Islet of Langerhans (tissue), 1 donor: ENCODE data around the gene TMEM203.
A peak's percentile ranks its signal among the peaks of the same experiment; 100 is the strongest.
"Not testable (repeated sequence)": the region's sequence is repeated elsewhere in the genome, so short reads cannot be mapped to it uniquely, and the experiment has no call there.

Experiments used
- FAIRE-seq: peaks from one replicate; lab custom pipeline; 2011; peaks lifted over from hg19 to GRCh38; lab: Jason Lieb, UNC

TMEM203 gene

DNA sequence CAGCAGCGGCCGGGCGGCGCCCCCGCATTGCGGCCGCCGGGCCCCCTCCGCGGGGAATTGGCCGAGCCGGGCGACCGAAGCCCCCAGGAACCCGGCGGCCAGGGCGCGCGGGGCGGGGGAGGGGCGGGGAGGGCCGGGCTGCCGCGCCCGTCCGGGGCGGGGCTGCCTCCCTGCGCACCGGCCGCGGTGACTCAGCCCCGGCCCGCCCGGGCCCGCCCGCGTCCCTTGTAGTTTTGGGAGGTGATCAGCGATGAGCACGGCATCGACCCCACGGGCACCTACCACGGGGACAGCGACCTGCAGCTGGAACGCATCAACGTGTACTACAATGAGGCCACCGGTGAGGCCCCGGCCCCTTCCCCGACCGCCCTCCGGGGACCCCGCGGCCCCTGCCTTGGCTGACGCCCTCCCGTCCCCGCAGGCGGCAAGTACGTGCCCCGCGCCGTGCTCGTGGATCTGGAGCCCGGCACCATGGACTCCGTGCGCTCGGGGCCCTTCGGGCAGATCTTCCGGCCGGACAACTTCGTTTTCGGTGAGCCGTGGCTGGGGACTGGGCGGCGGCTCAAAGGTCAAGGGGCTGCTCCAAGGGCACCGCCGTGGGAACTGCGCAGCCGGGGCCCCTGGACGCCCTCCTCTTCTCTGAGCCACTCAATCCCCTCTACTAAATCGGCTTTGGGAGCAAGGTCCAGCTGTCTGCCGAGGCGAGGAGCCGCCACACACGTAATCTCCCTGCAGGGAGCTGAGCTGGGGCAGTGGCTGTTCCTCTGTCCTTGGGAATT is 36.2 kb upstream of the TMEM203 start:
- no peak for FAIRE-seq

DNA sequence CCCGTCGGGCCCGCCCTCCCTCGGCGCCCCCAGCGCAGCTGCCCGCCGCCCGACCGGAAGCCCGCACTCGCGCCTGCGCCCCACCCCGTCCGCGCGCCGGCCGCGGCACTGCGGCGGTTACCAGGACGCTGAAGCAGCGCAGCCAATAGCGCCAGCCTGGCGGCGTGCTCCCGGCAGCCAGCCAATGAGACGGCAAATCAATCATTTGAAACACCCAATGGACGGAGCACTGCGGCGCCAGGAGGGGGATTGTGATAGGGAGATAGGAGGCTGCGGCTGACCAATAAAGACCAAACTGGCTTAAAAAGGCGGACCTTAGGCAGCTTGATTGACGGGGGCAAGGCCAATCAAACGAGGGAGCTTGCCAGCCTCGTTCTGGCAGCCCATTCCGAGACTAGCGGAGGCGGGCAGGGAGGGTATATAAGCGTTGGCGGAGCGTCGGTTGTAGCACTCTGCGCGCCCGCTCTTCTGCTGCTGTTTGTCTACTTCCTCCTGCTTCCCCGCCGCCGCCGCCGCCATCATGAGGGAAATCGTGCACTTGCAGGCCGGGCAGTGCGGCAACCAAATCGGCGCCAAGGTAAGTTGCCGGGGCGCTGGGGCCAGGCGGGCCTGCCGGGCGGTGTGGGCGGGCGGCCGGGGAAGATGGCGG is 35.5 kb upstream of the TMEM203 start, which contains the start of gene TUBB4B:
TUBB4B (plus strand) TSS at position 447 of the 649 bp plus-strand sequence; CDS start at position 521, 74 bp downstream.
- peak; percentile 98 for FAIRE-seq

DNA sequence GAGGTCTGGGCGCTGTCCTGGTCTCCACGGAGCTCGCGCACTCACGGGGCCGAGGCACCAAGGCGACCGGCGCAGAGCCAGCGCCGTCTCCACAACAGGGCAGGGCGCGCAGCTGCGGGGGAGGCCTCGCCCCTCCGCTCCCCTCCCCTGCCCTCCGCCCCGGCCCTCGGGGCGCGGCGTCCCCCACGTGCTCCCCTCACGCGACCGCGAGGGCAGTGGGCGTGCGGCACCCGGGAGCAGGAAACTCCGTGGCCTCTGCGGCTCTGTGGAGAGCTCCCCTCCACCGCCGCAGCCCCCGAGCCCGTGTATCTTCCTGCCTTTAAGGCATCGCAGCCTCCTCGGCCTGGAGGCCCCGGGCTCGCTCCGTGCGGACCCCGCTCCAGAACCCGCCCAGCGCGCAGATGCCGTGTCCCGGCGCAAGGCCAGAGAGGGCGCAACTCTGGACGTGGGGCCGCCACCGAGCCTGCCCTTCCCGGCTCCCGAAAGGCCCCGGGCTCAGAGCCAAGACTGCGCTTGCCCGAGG is 34.9 kb upstream of the TMEM203 start:
- FAIRE-seq = no peak

DNA sequence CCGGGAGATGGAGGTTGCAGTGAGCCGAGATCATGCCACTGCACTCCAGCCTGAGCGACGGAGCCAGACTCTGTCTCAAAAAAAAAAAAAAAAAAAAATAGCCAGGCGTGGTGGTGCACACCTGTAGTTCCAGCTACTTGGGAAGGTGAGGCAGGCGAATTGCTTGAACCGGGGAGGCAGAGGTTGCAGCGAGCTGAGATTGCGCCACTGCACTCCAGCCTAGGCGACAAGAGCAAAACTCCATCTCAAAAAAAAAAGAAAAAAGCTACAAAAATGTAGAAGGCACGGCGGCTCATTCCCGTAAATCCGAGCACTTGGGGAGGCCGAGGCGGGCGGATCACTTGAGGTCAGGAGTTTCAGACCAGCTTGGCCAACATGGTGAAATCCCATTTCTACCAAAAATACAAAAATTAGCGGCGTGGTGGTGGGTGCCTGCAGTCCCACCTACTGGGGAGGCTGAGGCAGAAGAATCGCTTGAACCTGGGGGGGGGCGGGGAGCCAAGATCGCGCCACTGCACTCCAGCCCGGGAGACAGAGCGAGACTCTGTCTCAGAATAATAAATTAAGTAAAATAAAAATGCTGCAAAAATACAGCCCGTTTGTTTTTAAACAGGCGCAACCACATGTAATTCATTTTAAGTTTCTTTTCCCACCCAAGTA is 34.2 kb upstream of the TMEM203 start:
- FAIRE-seq = not testable (repeated sequence)

DNA sequence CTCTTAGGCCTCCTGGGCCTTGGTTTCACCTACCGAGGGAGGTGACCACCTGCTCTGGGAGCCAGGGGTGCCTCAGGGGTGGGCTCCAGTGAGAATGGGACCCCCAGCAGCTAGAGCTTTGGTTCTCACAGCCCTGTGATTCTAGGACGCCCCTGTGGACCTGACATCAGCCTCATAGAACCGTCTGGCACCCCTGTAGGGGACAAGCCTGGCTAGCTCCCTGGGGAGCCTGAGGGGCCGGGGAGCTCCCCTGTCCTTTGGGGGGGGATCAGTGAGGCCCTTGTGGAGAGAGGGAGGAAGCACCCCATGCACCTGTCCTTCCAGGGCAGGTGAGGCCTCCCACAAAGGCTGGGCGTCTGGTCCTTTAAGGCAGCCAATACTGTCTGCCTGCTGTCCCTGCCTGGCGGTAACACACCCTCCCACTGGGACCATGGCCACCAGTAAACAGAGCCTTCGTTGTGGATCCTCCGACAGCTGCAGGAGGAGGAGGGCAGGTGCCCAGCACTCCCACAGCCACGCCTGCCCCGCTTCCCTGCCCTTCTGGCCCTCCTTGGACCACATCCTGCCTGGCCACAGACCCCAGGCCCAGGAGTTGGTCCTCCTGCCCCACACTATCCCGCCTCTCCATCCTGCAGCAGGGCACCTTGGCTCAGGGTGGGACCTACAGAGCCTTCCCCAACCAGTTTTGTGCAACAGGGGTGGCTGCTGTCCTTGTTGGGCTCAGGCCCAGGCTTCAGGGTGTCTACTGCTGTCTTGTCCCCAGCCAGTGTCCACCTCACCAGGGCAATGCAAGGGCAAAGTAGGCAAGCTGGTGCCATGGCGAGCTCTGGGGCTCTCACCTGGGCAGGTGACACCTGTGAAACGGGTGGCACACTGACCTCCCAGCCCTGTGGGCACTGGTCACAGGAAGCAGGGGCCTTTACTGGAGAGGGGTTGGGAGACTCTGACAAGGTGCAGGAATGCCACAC is 32.6 kb upstream of the TMEM203 start:
- FAIRE-seq = no peak

DNA sequence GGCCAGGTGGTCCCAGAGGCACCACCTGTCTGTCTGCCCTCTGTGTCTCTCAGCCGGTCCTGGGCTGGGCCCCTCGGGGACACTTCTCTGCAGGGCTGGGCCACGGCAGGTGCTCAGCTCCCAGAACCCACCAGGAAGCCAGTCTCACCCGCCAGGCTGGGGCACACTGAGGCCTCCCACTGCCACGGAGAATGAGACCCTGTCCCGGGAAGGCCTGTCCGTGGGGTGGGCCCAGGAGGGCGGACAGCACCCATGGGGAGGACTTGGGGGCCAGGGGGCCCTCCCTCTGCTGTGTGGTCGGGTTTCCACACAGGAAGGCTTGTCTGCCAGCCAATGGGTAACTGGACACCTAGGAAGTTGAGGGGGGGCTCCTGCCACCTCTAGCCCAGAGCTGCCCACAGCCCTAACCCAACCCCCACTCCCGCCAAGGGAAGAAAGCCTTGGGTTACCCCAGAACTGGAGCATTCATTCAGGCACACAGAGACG is 31.5 kb upstream of the TMEM203 start:
- FAIRE-seq = no peak

DNA sequence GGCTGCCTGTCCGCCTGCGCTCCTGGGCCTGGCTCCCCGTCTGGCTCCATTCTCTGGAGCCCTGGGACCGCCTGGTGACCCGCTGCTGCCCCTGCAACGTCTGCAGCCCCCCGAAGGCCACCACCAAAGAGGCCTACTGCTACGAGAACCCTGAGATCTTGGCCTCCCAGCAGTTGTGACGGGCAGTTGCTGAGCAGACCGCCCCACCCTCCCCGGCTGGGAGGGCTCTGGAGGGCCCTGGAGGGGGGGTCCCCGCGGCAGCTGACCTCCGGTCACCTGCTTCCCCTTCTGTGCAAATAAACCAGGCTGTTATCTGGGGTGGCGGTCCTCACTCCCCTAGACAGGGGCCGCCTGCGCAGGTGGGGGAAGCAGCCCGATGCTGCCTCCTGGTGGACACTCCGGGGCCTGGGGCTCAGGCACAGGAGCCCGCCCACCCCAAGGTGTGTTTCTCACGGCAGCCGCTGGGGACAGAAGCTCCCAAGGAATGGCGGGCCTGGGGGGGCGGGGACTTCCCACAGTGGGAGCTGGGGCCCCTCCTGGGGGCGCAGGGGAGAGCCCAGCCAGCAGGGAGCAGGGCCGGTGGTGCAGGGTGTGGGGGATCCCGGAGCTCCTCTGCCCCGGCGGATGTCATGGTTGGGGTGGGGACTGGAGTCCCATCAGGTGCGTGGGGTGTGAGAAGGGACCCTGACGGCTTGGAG is 30.9 kb upstream of the TMEM203 start:
- no peak for FAIRE-seq

DNA sequence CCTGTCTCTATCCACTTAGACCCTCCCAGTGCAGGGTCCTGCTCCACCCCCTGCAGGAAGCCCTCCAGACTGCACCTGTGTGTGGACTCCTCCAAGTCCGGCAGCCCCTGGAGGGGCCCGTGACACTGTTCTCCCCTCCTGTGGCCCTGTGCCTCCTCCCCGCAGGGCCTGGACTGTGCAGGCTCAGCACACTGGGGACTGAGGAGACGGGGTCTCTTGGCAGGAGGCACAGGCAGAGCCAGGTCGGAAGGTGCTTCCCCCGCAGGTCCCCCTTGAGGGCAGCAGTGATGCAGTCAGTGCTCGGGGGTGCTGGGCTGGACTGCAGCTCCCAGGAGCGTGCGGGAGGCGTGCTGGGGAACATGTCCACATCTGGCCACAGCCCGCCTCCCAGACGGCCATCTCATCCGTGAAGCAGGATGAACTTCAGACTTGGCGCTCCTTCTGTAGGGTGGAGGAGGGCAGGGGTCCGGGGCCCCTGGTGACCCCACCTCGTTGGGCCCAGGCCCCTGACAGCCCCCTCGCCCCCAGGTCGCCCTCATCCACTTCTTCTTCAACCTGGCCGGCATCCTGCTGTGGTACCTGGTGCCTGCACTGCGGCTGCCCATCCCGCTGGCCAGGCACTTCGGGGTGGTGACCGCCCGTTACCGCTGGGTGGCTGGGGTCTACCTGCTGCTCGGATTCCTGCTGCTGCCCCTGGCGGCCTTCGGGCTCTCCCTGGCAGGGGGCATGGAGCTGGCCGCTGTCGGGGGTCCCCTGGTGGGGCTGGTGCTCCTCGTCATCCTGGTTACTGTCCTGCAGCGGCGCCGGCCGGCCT is 30.2 kb upstream of the TMEM203 start:
- no peak for FAIRE-seq

DNA sequence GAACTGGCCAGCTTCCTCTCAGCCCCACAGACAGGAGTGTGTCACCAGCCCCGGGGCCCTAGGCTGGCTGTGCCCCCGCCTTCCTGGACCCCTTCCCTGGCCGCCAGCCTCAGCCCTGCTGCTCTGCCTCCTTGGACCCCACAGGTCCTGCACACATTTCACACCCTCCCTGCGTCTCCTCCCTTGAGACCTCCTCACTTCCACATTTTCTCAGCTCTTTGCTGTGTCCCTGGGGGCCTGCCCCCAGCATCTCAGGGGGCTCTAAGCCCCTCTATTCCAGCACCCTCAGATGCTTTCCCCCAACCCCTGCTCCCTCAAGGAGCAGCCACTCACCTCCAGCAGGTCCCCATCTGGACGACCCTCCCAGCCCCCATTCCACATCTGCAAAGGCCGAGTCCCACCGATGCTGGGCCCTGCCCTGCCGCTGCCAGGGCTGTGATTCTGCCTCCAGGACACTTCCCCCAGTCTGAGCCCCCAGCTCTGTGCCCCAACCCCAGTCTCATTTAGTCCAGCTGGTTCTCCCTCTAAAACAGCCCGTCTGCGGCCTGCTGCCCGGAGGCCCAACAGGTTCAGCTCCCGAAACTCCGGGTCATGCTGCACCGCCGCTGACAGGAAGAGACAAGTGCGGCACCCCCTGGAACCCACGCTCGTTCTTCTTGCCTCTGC is 29.4 kb upstream of the TMEM203 start:
- FAIRE-seq = no peak

DNA sequence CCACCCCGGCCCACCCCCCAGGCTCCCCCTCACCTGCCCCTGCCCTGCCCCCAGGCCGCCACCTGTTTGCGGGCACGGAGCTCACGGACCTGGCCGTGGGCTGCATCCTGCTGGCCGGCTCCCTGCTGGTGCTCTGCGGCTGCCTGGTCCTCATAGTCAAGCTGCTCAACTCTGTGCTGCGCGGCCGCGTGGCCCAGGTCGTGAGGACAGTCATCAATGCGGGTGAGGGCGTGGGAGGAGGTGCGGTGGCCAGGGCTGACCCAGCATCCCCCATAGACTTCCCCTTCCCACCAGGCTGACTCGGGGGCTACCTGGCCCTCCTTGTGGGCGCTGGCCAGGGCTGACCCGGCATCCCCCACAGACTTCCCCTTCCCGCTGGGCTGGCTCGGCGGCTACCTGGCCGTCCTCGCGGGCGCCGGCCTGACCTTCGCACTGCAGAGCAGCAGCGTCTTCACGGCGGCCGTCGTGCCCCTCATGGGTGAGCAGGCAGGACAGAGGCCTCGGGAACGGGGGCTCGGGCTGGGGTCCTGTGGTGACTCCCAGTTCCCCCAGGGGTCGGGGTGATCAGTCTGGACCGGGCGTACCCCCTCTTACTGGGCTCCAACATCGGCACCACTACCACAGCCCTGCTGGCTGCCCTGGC is 28.7 kb upstream of the TMEM203 start:
- FAIRE-seq = no peak

DNA sequence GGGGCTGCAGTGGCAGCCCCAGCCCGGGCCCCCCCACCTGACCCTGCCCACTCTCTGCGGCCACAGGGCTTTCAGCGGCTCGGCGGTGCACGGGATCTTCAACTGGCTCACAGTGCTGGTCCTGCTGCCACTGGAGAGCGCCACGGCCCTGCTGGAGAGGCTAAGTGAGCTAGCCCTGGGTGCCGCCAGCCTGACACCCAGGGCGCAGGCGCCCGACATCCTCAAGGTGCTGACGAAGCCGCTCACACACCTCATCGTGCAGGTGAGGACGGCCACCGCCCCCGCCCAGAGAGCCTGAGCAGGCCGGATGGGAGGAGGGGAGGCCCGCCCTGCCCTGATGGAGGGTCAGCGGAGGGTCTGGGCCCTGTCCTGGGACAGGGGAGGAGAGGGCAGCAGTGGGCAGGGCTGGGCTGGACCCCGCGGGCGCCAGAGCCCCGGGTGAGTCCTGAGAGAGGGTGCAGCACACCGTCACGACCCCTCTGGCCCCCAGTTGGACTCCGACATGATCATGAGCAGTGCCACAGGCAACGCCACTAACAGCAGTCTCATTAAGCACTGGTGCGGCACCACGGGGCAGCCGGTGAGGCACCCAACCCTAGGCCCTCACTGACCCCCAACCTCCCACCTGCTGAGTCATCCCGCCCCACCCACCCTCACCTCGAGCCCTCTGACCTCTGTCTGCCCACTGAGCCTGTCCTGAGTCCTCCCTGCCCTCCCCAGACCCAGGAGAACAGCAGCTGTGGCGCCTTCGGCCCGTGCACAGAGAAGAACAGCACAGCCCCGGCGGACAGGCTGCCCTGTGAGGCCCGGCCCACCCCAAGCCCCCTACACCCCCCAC is 27.9 kb upstream of the TMEM203 start:
- FAIRE-seq = no peak

DNA sequence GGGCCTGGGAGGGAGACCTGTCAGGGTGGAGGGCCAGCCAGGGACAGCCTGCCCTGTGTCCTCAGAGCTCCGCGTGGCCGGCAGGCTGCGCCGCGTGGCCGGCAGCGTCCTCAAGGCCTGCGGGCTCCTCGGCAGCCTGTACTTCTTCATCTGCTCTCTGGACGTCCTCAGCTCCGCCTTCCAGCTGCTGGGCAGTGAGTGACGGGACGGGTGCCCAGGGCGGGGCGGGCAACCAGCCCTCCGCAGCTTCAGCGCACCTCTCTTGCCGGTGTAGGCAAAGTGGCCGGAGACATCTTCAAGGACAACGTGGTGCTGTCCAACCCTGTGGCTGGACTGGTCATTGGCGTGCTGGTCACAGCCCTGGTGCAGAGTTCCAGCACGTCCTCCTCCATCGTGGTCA is 27.1 kb upstream of the TMEM203 start:
- no peak for FAIRE-seq

DNA sequence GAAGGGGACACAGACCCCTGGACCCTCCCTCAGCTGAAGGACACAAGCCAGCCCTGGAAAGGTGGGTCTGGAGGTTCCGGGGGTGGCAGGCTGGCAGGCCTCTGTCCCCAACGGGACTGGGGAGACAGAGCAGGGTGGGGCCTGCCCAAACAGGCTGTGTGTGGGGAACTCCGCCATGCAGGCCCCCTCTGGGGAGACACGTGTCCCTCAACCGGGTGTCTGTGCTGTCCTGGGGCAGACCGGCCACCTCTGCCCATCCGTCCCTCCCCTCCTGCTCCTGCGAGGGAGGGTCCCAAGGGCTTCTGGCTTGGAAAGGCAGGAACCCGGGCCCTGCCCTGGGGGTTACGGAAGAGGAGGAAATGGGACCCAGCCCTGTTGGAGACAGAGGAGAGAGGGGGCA is 26.7 kb upstream of the TMEM203 start:
- no peak for FAIRE-seq

DNA sequence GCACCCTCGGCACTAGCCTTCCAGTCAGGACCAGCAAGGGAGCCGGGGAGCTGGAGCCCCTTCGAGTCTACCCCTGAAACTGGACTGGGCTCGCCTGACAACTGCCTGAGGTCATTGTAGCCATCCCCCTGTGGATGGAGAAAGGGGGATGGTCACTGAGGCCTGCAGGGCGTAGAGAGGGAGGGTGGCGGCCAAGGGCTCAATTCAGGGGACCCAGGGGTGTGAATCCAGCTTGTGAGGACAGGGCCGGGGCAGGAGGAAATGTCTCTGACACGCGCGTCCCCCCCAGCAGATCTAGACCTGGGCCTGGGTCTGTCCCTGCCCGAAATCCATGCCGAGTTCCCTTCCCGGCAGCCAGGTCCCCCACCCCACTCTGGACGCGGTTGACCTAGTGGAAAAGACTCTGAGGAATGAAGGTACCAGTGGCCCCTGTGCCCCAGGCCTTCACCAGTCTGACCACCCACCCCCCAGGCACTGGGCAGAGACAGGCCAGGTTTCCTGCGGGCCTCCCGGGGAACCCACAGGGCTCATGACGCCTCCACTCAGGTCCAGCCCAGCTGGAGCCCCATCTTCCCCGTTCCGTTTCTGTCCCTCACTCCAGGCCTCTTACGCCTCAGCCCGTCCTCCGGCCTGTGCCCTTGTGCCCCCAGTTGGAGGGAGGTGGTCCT is 26.1 kb upstream of the TMEM203 start:
- no peak for FAIRE-seq

DNA sequence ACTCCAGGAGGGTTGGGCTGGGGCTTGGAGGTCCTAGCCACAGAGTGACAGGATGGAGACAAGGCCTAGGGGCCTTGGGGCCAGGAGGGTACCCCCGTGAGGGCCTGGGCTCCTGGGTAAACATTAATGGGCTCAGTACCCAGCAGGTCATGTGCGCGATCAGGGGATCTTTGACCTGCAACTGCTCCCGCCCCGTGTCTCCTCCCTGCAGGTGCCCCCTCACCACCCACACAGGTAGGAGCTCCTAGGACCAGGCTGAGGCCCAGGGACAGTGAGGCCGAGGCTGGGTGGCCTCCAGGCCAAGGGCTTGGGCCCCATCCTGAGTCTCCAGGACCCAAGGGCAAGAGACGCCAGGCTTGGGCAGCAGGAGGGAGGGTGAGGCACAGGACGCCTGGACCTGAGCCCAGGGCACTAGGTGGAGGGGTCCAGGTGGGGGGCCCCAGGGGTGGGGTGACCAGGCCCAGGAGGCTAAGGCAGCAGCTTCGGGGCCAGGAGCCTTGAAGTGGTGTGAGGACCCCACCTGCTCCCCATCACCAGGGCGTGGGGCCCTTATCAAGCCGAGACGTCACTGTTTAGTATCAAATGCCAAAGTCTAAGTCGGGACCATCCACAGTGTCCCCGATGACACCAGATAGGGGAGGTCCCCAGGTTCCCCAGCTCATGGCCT is 25.4 kb upstream of the TMEM203 start, which contains the start of gene SLC34A3:
SLC34A3 (plus strand) TSS at position 197 of the 667 bp plus-strand sequence. CDS start 802 bp downstream, outside the sequence.
- FAIRE-seq = no peak

DNA sequence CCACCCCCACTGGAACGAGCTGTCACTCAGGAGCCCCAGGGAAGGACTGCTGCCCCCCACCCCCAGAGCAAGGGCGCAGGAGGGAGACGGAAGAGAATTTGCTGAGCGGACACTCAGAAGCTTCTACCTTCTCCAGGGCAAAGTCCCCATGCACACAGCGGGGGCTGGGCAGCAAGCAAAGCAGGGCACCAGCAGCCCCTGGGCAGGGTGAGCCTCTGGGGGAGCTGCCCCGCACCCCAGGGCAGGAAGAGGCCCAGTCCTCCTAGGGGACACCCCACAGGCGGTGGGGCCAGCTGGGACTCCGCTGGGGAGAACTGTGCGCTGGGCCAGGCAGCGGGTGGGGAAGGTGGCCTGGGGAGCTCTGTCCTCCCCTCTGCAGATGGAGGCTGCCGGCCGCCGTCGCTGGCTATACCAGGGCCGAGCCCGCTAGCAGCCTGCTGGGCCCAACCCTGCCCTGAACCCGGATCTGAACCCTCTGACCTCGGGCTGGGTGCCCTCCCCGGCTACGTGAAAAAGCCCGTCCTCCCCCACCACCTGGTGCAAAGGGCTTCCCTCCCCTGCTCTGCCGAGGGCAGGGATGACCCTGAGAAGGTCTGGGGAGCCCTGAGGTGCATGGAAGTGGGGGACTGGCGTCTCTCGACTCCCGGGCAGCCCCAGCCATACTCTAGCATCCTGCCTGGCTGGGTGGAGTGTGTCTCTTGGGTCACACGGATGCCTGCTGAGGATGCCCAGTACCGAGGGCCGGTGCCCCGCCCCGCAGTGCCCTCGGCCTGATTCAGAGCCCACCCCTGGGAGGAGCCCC is 24.7 kb upstream of the TMEM203 start:
- FAIRE-seq = no peak
